ENCODE measurements around the gene DNAJC11.

DNAJC11 gene

DNA sequence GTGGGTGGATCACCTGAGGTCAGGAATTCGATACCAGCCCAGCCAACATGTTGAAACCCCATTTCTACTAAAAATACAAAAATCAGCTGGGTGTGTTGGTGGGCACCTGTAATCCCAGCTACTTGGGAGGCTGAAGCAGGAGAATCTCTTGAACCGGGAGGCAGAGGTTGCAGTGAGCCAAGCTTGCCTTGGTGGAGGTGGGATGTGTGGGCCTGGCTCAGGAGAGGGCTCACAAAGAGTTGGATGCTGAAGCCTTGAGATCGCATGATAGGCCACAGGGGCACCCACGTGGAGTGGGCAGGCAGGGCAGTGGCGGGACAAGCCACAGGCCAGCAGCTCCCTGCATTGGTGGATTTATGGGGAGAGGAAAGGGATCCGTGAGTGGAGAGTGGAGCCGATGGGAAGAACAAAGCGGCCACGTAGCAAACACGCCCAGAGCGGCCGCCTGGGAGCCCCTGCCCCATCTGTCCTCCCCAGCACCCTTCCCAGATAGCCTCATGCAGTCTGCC lies 72.6 kb downstream of the DNAJC11 start:
- TF ChIP-seq ZFX (IDR thresholded peaks at IDR 0.05; ENCODE audit: borderline replicate concordance): no peak
- TF ChIP-seq CTCF (IDR thresholded peaks at IDR 0.05): no peak
- no peak overlapping the region for H3K27ac ChIP-seq

DNA sequence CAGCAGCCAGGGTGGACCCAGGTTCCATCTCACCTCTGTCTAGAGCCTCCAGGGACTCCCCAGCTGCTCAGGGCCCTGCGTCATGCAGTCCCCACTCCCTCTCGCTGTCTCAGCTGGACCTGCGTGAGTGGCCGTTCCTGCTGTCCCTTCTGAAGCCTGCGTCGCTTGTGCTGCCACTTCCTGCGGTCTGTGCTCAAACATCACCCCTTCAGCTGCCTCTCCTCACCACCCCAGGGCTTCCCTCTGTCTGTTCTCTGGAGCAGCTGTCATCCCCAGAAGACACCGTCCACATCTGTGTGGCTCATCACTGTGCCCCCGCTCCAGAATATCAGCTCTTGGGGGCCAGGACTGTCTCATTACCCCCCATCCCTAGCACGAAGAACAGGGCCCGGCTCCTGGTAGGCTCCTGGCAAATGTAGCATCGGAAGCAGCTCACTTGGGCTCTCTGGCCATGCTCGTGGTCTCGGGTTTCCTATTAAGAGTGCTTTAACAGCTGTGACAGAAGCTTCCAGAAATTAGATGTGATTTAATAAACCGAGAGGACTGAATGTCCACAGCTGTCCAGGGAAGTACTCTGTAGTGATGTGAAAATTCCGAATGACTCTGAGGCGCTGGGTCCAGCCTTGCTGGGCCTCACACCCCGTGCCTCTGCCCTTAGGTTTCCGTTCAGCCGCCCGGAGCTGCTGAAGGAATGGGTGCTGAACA lies 73.6 kb downstream of the DNAJC11 start:
- TF ChIP-seq CTCF (IDR thresholded peaks at IDR 0.05) (no peak), ZFX (IDR thresholded peaks at IDR 0.05; ENCODE audit: borderline replicate concordance) (no peak)
- no peak overlapping the region for H3K27ac ChIP-seq

DNA sequence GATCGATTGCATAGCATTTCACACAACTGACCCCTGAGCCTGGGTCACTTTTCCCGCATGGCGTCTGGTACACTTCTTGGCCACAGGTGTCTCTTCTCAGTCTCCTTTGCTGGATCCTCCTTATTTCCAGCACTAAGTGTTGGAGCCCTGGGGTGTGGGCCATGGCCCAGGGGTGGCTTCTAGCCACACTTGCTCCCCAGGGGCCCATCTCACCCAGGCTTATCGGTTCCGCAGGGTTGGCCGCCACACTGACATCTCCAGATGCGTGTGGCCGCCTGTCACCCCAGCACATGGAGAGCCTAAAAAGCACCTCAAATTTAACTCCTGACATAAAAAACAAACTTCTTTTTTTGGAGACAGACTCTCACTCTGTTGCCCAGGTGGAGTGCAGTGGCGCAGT lies 74.6 kb downstream of the DNAJC11 start:
- TF ChIP-seq CTCF (IDR thresholded peaks at IDR 0.05) (no peak), ZFX (IDR thresholded peaks at IDR 0.05; ENCODE audit: borderline replicate concordance) (no peak)
- no peak overlapping the region for H3K27ac ChIP-seq

GRCh38 chr1:6625584-6626149 lies 75.9 kb downstream of the DNAJC11 start:
- H3K27ac ChIP-seq: peak overlapping the region; percentile 90

GRCh38 chr1:6624710-6625583 lies 76.7 kb downstream of the DNAJC11 start, which contains the start of gene THAP3:
THAP3 (plus strand) TSS chr1:6624868; CDS start chr1:6625219, 351 bp downstream.
- TF ChIP-seq CTCF (IDR thresholded peaks at IDR 0.05): no peak
- peak; percentile 89; the same call in 1 of the 2 replicates for TF ChIP-seq ZFX (IDR thresholded peaks at IDR 0.05; ENCODE audit: borderline replicate concordance)
- H3K27ac ChIP-seq: peak within 1 kb of the TSS; percentile 90

More at GRCh38 chr1:6625584-6626149, 75.9 kb downstream of the DNAJC11 start:
- no peak for TF ChIP-seq ZFX (IDR thresholded peaks at IDR 0.05; ENCODE audit: borderline replicate concordance)
- no peak for TF ChIP-seq CTCF (IDR thresholded peaks at IDR 0.05)

DNA sequence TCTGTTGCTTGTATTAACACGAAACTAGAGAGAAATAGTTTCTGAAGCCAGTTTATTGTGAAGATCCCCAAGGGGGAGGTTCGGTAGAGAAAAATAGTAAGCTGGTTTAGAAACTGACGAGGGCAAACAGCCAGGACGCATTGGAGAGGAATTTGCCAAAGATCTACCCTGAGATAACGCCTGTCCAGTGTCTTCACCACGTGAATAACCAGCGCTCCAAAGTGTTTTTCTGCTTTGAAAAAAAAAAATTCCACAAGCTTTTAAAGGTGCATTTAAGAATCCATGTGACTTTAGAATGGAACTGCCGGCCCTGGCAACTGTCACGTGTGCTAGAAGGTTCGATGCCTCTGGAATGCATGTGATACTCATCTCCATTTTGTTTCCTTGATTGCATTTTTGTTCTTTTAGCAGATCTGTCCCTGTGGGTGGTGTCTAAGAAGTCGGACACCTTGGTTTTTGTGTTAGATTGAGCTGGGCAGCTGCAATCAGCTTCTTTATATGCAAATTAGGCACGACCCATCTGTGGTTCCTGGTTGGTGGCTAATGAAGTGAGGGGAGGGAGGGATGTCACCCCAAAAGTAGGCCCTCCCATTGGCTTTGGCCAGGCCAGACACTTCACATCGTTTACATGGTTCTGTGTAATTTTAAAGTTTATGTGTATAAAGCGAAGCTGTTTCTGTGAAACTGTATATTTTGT lies 78.2 kb downstream of the DNAJC11 start:
- peak overlapping the region; percentile 90 for H3K27ac ChIP-seq
- TF ChIP-seq CTCF (IDR thresholded peaks at IDR 0.05): no peak
- no peak for TF ChIP-seq ZFX (IDR thresholded peaks at IDR 0.05; ENCODE audit: borderline replicate concordance)
